Sigmoid colon (tissue), 7 donors: Measurements from ENCODE around the gene SCLY. TPM values are rescaled to one million over a fixed set of nuclear protein-coding genes. Genes with fewer than 3 reads are reported as not detected.
"Not testable (repeated sequence)": the region's sequence is repeated elsewhere in the genome, so short reads cannot be mapped to it uniquely, and the experiment has no call there.

ENCODE experiments used
- DNase-seq: peaks from one replicate; pipeline ENCODE4 v3.0.0-alpha.2; 2019
- H3K27ac ChIP-seq, 4 donors: fragments of 200-600 bp; sonication (generic); one replicate each; pipeline ENCODE4 v1.5.1; 2016 to 2019; ENCODE audit warnings: mild to moderate bottlenecking in 1 of 4
- H3K27me3 ChIP-seq, 3 donors: fragments of 200-600 bp; sonication (generic); one replicate each; pipeline ENCODE4 v1.5.1; 2019; ENCODE audit warnings: mild to moderate bottlenecking in 1 of 3
- H3K36me3 ChIP-seq, 4 donors: fragments of 200-600 bp; sonication (generic); one replicate each; pipeline ENCODE4 v1.5.1; 2016 to 2019
- H3K4me1 ChIP-seq, 4 donors: fragments of 200-600 bp; sonication (generic); one replicate each; pipeline ENCODE4 v1.5.1; 2017 to 2019
- H3K4me3 ChIP-seq, 4 donors: fragments of 200-600 bp; sonication (generic); one replicate each; pipeline ENCODE4 v1.5.1; 2017 to 2019; ENCODE audit warnings: mild to moderate bottlenecking in 2 of 4, moderate library complexity in 1 of 4
- H3K9me3 ChIP-seq, 4 donors: fragments of 200-600 bp in 3 of 4; sonication (generic) in 3 of 4; one replicate each; pipeline versions ENCODE4 v1.5.1 to v1.6.1; 2013 to 2019
- EP300 ChIP-seq, 4 donors: sonication (generic); formaldehyde crosslinking; IDR thresholded peaks; one replicate each; pipeline ENCODE4 v1.6.1; 2017; ENCODE audit warnings: antibody characterized with exemption in 4 of 4
- POLR2A ChIP-seq, 2 donors: fragments of 450-650 bp; IDR thresholded peaks; one replicate each; pipeline ENCODE4 v1.6.1; 2016; ENCODE audit warnings: antibody characterized with exemption in 2 of 2, mild to moderate bottlenecking in 2 of 2, moderate library complexity in 2 of 2
- POLR2AphosphoS5 ChIP-seq, 4 donors: sonication (generic); formaldehyde crosslinking; IDR thresholded peaks; one replicate each; pipeline ENCODE4 v1.6.1; 2017; ENCODE audit warnings: antibody characterized with exemption in 4 of 4
- WGBS, 2 donors: extraction: QIAGEN DNeasy Blood & Tissue Kit; methylation state at CpG; one replicate each; pipeline ENCODE4 v1.1.7; 2013; 5-methylcytosine and 5-hydroxymethylcytosine counted together
- intact Hi-C: fragments of 100-400 bp; cut with DNase I; formaldehyde crosslinking; loops from one replicate; pipeline ENCODE4 v1.15.1; 2023
- polyA plus RNA-seq, 3 donors: library from polyadenylated mRNA; stranded (reverse); fragments of 200-250 nt; gene quantifications; one replicate each; pipeline ENCODE4 v1.2.3, GENCODE V29; 2013
- total RNA-seq, 4 donors: library from RNA; depleted of rRNA; stranded (reverse); fragments of >200 nt; gene quantifications; one replicate each; pipeline ENCODE4 v1.1.0, GENCODE V29; 2016
- TF ChIP-seq, protein P1 (sequence below), 4 experiments: fragments of 450-650 bp in 3 of 4; fragments of 200-600 bp in 1 of 4; IDR thresholded peaks; one replicate each; pipeline ENCODE4 v1.5.1; 2016 to 2019; ENCODE audit warnings: antibody characterized with exemption in 4 of 4, mild to moderate bottlenecking in 3 of 4, moderate library complexity in 2 of 4
- donor health status: healthy with polysubstance abuse.
- donor health status: Bipolar disorder and iron deficiency.
- donor health status: healthy.

The SCLY gene
- total and polyA plus RNA-seq, 7 donors: 5.4 to 19.5 (median 10.9) TPM

DNA sequence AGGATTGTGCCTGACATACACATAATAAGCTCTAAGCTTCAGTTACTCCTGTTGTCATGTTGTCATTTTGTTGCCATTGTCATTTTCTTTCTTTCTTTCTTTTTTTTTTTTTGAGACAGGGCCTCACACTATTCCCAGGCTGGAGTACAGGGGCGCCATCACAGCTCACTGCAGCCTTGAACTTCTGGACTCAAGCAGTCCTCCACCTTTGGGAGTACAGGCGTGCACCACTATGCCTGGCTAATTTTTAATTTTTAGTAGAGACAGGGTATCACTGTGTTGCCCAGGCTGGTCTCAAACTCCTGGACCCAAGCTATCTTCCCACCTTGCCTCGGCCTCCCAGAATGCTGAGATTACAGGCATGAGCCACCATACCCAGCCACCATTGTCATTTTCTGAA is 30.9 kb upstream of the SCLY start:
- Histone ChIP-seq H3K27me3 (no peaks in the 10 kb centered on the region), H3K36me3 (peaks cover 0 to 84% (median 18%) of the 10 kb centered on the region in 4 donors), H3K4me1 (no peaks in the 10 kb centered on the region), H3K27ac (no peak overlapping the region), H3K4me3 (no peak overlapping the region), H3K9me3 (no peaks in the 10 kb centered on the region)
- intact Hi-C loops: no loop called here
- no peak for DNase-seq
- WGBS, 2 donors: 93 to 97% methylated on average over 3 of the region's 3 CpGs
- TF ChIP-seq, protein P1, sequence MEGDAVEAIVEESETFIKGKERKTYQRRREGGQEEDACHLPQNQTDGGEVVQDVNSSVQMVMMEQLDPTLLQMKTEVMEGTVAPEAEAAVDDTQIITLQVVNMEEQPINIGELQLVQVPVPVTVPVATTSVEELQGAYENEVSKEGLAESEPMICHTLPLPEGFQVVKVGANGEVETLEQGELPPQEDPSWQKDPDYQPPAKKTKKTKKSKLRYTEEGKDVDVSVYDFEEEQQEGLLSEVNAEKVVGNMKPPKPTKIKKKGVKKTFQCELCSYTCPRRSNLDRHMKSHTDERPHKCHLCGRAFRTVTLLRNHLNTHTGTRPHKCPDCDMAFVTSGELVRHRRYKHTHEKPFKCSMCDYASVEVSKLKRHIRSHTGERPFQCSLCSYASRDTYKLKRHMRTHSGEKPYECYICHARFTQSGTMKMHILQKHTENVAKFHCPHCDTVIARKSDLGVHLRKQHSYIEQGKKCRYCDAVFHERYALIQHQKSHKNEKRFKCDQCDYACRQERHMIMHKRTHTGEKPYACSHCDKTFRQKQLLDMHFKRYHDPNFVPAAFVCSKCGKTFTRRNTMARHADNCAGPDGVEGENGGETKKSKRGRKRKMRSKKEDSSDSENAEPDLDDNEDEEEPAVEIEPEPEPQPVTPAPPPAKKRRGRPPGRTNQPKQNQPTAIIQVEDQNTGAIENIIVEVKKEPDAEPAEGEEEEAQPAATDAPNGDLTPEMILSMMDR (IDR thresholded peaks at IDR 0.05): no peak
- TF ChIP-seq POLR2AphosphoS5 (IDR thresholded peaks at IDR 0.05) (no peak), EP300 (IDR thresholded peaks at IDR 0.05) (no peak), POLR2A (IDR thresholded peaks at IDR 0.05) (no peak)

- TF ChIP-seq, protein P1 (IDR thresholded peaks at IDR 0.05): no peak
- TF ChIP-seq POLR2AphosphoS5 (IDR thresholded peaks at IDR 0.05) (no peak), POLR2A (IDR thresholded peaks at IDR 0.05) (no peak), EP300 (IDR thresholded peaks at IDR 0.05) (no peak)
- Histone ChIP-seq H3K4me3 (no peak overlapping the region), H3K27ac (no peak overlapping the region), H3K27me3 (no peaks in the 10 kb centered on the region), H3K4me1 (no peaks in the 10 kb centered on the region), H3K9me3 (no peaks in the 10 kb centered on the region), H3K36me3 (peaks cover 0 to 85% (median 20%) of the 10 kb centered on the region in 4 donors)
- intact Hi-C loops: no loop called here
- WGBS, 2 donors: 89 to 90% methylated on average over 8 of the region's 8 CpGs
- DNase-seq: no peak
Observed at GRCh38 chr2:238030422-238031155, 30.2 kb upstream of the SCLY start.

- Histone ChIP-seq H3K4me3 (no peak overlapping the region), H3K27me3 (no peaks in the 10 kb centered on the region), H3K27ac (no peak overlapping the region), H3K9me3 (no peaks in the 10 kb centered on the region), H3K36me3 (peaks cover 0 to 85% (median 25%) of the 10 kb centered on the region in 4 donors), H3K4me1 (no peaks in the 10 kb centered on the region)
- no peak for DNase-seq
- intact Hi-C loops: no loop called here
- 97 to 98% methylated on average over 4 of the region's 4 CpGs for WGBS, 2 donors
- TF ChIP-seq POLR2AphosphoS5 (IDR thresholded peaks at IDR 0.05) (no peak), POLR2A (IDR thresholded peaks at IDR 0.05) (no peak), EP300 (IDR thresholded peaks at IDR 0.05) (no peak)
- TF ChIP-seq, protein P1 (IDR thresholded peaks at IDR 0.05): no peak
Observed at GRCh38 chr2:238031751-238032150, 29.1 kb upstream of the SCLY start.

DNA sequence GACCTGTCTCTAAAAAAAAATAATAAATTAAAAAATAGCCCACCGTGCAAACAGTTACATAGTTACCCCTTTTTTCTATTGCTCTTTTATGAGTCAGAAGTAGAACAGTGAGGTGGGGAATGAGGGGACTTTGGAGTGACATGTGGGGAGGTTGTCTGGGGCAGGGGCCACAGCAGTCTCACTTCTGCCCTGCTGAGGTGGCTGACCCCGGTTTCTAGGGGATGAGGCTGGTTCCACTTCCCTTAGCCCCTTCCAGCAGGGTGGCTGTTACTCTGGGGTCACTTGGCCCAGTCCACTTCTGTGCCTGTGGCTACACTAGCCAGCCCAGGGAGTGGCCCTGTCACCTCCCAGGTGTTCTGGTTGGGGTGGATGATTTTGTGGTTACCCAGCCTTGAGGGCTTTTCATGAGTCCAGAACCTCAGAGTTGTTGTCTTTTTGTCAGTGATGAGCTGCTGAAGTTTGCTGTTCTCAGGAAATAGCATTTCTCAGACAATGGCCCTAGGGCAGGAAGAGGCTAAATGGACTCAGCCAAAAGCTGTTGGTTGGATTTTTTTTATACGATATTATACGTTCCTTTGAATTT is 28.0 kb upstream of the SCLY start:
- intact Hi-C loops: no loop called here
- 58 to 69% methylated on average over 4 of the region's 4 CpGs for WGBS, 2 donors

DNA sequence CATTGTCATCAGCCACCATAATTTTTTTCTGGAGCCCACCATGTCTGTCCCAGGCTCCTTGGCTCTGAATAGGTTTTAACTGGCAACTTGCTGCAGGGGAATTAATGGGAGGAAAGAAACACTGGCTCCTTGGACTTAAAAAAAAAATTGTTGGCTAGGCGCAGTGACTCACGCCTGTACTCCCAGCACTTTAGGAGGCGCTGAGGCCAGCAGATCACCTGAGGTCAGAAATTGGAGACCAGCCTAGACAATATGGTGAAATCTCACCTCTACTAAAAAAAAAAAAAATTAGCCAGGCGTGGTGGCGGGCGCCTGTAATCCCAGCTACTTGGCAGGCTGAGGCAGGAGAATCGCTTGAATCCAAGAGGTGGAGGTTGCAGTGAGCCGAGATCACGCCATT is 26.8 kb upstream of the SCLY start:
- intact Hi-C loops, H3K4me3 ChIP-seq, H3K27ac ChIP-seq, H3K4me1 ChIP-seq, H3K27me3 ChIP-seq, H3K9me3 ChIP-seq, DNase-seq: not testable (repeated sequence)
- H3K36me3 ChIP-seq: peaks cover 6 to 90% (median 33%) of the 10 kb centered on the region in 4 donors
- WGBS, 2 donors: 97 to 99% methylated on average over 9 of the region's 9 CpGs

More for the DNA sequence above, 28.0 kb upstream of the SCLY start:
- no peak for DNase-seq
- TF ChIP-seq POLR2AphosphoS5 (IDR thresholded peaks at IDR 0.05) (no peak), EP300 (IDR thresholded peaks at IDR 0.05) (no peak), POLR2A (IDR thresholded peaks at IDR 0.05) (no peak)
- TF ChIP-seq, protein P1 (IDR thresholded peaks at IDR 0.05): no peak
- no peaks in the 10 kb centered on the region for H3K27me3 ChIP-seq
- H3K4me3 ChIP-seq: no peak overlapping the region
- no peaks in the 10 kb centered on the region for H3K4me1 ChIP-seq
- H3K9me3 ChIP-seq: no peaks in the 10 kb centered on the region
- H3K27ac ChIP-seq: no peak overlapping the region
- peaks cover 6 to 86% (median 29%) of the 10 kb centered on the region in 4 donors for H3K36me3 ChIP-seq
